Parathyroid adenoma (tissue), 2 donors: ENCODE data around the gene PLCG2.

Experiments used
- H2AFZ ChIP-seq: fragments of 300-600 bp; sonication (generic); one replicate; pipeline ENCODE4 v1.7.0; 2017; ENCODE audit warnings: antibody characterized with exemption, mild to moderate bottlenecking
- H3K27ac ChIP-seq: fragments of 300-600 bp; sonication (generic); one replicate; pipeline ENCODE4 v1.7.0; 2017
- H3K27me3 ChIP-seq: fragments of 300-600 bp; sonication (generic); one replicate; pipeline ENCODE4 v1.7.0; 2017; ENCODE audit warnings: low read length; ENCODE audit not compliant: control insufficient read depth, insufficient read depth
- H3K36me3 ChIP-seq: fragments of 300-600 bp; sonication (generic); one replicate; pipeline ENCODE4 v1.7.0; 2017; ENCODE audit warnings: low read length; ENCODE audit not compliant: control insufficient read depth, insufficient read depth
- H3K4me1 ChIP-seq: fragments of 300-600 bp; sonication (generic); one replicate; pipeline ENCODE4 v1.7.0; 2017; ENCODE audit warnings: control low read depth
- H3K4me2 ChIP-seq: fragments of 300-600 bp; sonication (generic); one replicate; pipeline ENCODE4 v1.7.0; 2017; ENCODE audit warnings: low read length
- H3K4me3 ChIP-seq: fragments of 300-600 bp; sonication (generic); one replicate; pipeline ENCODE4 v1.7.0; 2017; ENCODE audit warnings: low read depth, low read length
- H3K79me2 ChIP-seq: fragments of 300-600 bp; sonication (generic); one replicate; pipeline ENCODE4 v1.7.0; 2017; ENCODE audit warnings: control low read depth
- H3K9ac ChIP-seq: fragments of 300-600 bp; sonication (generic); one replicate; pipeline ENCODE4 v1.7.0; 2017; ENCODE audit warnings: mild to moderate bottlenecking
- H3K9me3 ChIP-seq: fragments of 300-600 bp; sonication (generic); one replicate; pipeline ENCODE4 v1.7.0; 2017; ENCODE audit warnings: low read length; ENCODE audit not compliant: control insufficient read depth
- TF ChIP-seq, protein P1 (sequence below): fragments of 300-600 bp; sonication (generic); IDR thresholded peaks from one replicate; pipeline ENCODE4 v1.7.0; 2017; ENCODE audit warnings: antibody characterized with exemption, mild to moderate bottlenecking
- donor health status: primary hyperparathyroidism.

PLCG2 gene

DNA sequence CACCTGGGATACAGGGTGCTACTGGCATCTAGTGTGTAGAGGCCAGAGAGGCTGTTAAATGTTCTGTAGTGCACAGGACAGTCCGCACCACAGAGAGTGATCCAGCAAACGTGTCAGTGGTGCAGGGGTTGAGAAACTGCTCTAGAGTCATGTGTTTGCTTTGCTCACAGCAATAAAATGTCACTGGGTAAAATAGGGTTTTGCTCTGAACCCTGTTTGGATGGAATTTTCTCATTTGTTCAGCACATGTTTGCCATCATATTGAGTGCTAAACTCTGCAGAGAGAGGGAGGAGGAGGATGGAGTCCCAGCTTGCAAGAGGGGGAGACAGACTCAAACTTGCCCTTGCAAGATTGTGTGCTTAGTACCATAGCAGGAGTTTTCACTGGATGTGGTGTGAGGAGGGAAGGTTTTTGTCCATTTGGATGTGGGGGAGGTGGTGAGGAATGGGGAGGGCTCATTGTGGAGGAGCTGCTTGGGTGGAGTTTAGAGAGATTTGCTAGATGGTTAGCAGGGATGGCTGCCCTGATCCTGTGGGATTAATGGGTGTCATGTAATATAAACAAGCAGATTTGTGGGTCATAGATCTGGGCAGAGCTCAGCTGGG, 11.8 kb downstream of the PLCG2 start:
- no peaks in the 10 kb centered on the region for H3K9me3 ChIP-seq
- H3K27me3 ChIP-seq: no peaks in the 10 kb centered on the region
- no peak overlapping the region for H3K4me3 ChIP-seq
- H3K79me2 ChIP-seq: no peaks in the 10 kb centered on the region
- no peak overlapping the region for H2AFZ ChIP-seq
- TF ChIP-seq, protein P1, sequence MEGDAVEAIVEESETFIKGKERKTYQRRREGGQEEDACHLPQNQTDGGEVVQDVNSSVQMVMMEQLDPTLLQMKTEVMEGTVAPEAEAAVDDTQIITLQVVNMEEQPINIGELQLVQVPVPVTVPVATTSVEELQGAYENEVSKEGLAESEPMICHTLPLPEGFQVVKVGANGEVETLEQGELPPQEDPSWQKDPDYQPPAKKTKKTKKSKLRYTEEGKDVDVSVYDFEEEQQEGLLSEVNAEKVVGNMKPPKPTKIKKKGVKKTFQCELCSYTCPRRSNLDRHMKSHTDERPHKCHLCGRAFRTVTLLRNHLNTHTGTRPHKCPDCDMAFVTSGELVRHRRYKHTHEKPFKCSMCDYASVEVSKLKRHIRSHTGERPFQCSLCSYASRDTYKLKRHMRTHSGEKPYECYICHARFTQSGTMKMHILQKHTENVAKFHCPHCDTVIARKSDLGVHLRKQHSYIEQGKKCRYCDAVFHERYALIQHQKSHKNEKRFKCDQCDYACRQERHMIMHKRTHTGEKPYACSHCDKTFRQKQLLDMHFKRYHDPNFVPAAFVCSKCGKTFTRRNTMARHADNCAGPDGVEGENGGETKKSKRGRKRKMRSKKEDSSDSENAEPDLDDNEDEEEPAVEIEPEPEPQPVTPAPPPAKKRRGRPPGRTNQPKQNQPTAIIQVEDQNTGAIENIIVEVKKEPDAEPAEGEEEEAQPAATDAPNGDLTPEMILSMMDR: no peak
- no peaks in the 10 kb centered on the region for H3K36me3 ChIP-seq
- no peaks in the 10 kb centered on the region for H3K4me1 ChIP-seq
- no peak overlapping the region for H3K27ac ChIP-seq
- no peak overlapping the region for H3K9ac ChIP-seq
- no peak overlapping the region for H3K4me2 ChIP-seq

- Histone ChIP-seq H3K4me2 (no peak overlapping the region), H3K9ac (no peak overlapping the region), H3K4me1 (no peaks in the 10 kb centered on the region), H3K27me3 (no peaks in the 10 kb centered on the region), H3K4me3 (no peak overlapping the region), H3K9me3 (no peaks in the 10 kb centered on the region), H3K79me2 (no peaks in the 10 kb centered on the region), H3K27ac (no peak overlapping the region), H3K36me3 (no peaks in the 10 kb centered on the region), H2AFZ (no peak overlapping the region)
- TF ChIP-seq, protein P1: no peak
Observed at GRCh38 chr16:81792828-81793227, 13.7 kb downstream of the PLCG2 start.

DNA sequence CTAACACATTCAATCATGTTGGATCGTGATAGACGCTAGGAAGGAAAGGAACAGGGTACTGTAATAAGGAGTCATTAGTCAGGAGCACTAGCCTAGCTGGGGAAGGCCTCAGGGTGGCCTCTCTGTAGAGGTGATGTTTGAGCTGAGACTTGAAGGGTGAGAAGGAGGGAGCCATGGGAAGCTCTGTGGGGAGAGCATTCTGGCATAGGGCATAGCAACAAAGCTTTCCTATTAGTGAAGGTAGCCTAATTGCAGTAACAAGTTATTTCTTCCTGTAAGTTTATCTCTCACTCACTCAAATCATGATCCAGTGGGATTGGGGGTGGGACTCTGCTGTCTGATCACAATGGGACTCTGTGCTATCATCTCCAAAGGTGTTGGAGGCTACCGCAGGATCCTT, 16.1 kb downstream of the PLCG2 start:
- no peak overlapping the region for H3K4me3 ChIP-seq
- no peak overlapping the region for H3K9ac ChIP-seq
- H3K27ac ChIP-seq: no peak overlapping the region
- no peak overlapping the region for H3K4me2 ChIP-seq
- no peaks in the 10 kb centered on the region for H3K27me3 ChIP-seq
- no peaks in the 10 kb centered on the region for H3K79me2 ChIP-seq
- H3K4me1 ChIP-seq: no peaks in the 10 kb centered on the region
- H3K9me3 ChIP-seq: no peaks in the 10 kb centered on the region
- no peak overlapping the region for H2AFZ ChIP-seq
- H3K36me3 ChIP-seq: no peaks in the 10 kb centered on the region
- TF ChIP-seq, protein P1: no peak

DNA sequence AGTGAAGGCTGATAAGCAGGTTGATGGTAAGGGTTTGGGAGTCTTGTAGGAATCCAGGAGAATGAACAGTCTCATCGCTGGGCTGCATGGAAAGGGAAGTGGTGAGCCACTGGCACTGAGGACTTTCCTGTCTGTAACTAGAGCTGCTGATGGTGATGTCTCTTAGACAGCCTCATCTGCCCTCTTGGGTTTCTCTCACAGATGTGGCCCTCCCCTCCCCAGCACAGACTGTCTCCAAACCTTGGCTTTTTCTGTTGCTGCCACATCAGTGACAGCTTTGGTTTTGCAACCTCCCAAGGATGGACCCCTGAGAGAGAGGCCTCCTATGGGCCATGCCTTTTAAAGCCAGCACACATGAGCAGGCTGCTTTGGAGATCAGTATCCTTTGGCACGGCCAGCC, 16.9 kb downstream of the PLCG2 start:
- Histone ChIP-seq H3K4me3 (no peak overlapping the region), H2AFZ (no peak overlapping the region), H3K79me2 (no peaks in the 10 kb centered on the region), H3K9me3 (no peaks in the 10 kb centered on the region), H3K27ac (no peak overlapping the region), H3K4me2 (no peak overlapping the region), H3K36me3 (no peaks in the 10 kb centered on the region), H3K9ac (no peak overlapping the region), H3K4me1 (no peaks in the 10 kb centered on the region), H3K27me3 (no peaks in the 10 kb centered on the region)
- TF ChIP-seq, protein P1: no peak
